KOPT-K1 (cell line): Measurements from ENCODE around the gene MYO5B.
A peak's percentile ranks its signal among the peaks of the same experiment; 100 is the strongest.
"Not testable (repeated sequence)": the region's sequence is repeated elsewhere in the genome, so short reads cannot be mapped to it uniquely, and the experiment has no call there.

ENCODE experiments used
- H3K27ac ChIP-seq: fragments of 200-600 bp; sonication (generic); 2 replicates; pipeline ENCODE4 v1.5.1; 2016; ENCODE audit warnings: antibody characterized with exemption, mild to moderate bottlenecking, low read depth, low read length; ENCODE audit not compliant: poor library complexity, severe bottlenecking
- H3K36me3 ChIP-seq: fragments of 200-600 bp; sonication (generic); 2 replicates; pipeline ENCODE4 v1.5.1; 2017; ENCODE audit warnings: antibody characterized with exemption, mild to moderate bottlenecking, low read length, moderate library complexity; ENCODE audit not compliant: insufficient read depth
- H3K9me3 ChIP-seq: fragments of 200-600 bp; sonication (generic); 2 replicates; pipeline ENCODE4 v1.5.1; 2017; ENCODE audit warnings: antibody characterized with exemption, low read length, mild to moderate bottlenecking; ENCODE audit not compliant: insufficient read depth, poor library complexity, severe bottlenecking

The MYO5B gene

DNA sequence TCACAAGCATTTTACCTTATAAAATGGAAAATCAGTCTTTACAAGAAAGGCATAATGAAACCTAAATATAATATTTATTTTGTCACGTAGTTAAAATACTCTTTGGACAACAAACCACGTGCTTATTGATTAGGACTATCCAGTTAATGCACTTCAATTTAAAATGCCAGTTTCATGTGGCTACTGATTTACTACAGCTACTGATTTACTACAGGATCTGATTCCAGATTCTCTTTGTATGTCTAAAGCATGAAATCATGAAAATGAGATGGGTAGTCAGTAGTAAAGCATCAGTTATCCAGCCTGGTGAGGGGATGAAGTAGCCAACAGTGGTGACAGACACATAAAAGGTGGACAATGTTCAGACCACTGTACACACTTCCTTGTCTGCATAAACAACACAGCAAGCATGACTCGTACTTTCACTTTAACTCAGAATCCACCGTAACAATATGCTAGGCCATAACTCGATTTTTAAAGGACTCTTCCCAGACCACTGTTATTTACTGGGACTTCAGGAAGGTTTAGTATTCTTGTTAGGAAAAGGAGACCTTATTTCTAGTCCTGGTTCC, 406.5 kb downstream of the MYO5B start:
- peaks cover 81% of the 10 kb centered on the region for H3K36me3 ChIP-seq
- no peaks in the 10 kb centered on the region for H3K9me3 ChIP-seq
- H3K27ac ChIP-seq = peak overlapping the region; percentile 63

DNA sequence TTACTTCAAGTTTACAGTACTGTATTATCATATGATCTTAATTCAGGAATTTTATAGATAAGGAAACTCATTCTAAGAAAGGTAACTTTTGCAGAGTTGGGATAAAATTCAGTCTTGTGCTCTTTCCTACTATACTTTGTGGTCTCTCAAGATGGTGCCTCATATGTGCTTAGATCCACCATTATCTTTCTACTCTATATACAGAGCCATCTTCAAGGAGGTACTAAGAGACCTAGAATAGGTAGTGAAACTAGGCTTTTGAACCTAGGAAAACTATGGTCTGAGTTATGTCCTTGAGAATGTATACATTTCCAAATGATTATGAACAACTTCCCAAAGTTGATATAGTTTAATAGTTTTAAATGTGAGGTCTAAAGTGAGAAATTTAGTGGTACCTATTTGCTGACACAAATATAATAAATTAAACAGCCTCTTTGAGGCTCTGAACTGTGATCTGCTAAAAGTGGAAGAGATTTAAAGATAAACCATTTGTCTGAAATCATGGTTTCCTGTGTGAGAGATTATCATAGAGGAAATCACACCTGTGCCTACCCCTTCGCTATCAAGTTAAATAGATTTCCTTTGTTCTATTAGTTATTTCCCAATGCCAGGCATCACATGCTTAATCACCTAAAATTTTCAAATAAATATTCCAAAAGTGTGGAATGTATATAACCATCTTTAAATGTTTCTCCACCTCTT, 408.8 kb downstream of the MYO5B start:
- Histone ChIP-seq H3K9me3 (no peaks in the 10 kb centered on the region), H3K36me3 (peaks cover 80% of the 10 kb centered on the region), H3K27ac (peak overlapping the region; percentile 60)

DNA sequence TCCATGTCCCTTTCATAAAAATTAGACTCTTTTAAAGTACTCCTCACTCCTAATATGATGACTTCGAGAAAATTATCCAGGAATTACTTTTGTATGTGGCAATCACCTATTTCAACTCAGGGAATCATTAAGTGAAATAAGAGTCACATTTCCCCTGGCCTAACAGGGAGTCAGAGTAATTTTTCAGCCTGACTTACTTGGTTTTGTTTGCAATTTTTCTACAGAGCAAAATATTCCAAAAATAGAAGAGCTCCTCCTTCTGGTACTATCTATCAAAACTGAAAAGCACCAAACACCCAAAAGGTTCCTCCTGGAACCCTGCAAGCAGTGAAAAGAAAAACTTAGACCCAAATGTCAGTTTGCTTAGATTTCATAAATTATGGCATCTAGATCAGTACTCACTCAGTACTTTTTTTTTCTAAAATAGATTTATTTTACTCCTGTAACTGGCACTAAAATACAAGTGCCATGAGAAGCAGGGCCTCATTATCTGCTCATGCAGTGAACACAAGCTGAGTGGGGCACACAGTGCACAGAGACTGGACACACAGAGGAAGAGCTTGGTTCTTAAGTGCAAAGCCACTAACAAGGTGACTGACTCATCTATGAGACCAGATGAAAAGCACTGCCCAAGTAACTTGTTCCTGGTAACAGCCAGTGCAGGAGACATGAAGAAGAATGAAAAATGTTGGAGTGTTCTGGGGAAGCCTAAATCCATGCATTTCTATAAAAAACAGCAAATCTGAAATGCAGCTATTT, 410.3 kb downstream of the MYO5B start:
- H3K9me3 ChIP-seq = no peaks in the 10 kb centered on the region
- H3K27ac ChIP-seq = peak overlapping the region; percentile 60
- peaks cover 80% of the 10 kb centered on the region for H3K36me3 ChIP-seq

- not testable (repeated sequence) for H3K27ac ChIP-seq, H3K9me3 ChIP-seq
- peaks cover 80% of the 10 kb centered on the region for H3K36me3 ChIP-seq
These were observed 411.3 kb downstream of the MYO5B start for GRCh38 chr18:49783631-49784030.

GRCh38 chr18:49778826-49779465, 416.0 kb downstream of the MYO5B start:
- Histone ChIP-seq H3K9me3 (peaks cover 18% of the 10 kb centered on the region), H3K36me3 (peaks cover 54% of the 10 kb centered on the region), H3K27ac (no peak overlapping the region)
